H9 (cell line): ENCODE data around the gene MB21D2. TPM values are rescaled to one million over a fixed set of nuclear protein-coding genes. Genes with fewer than 3 reads are reported as not detected.

Experiments
- DNase-seq: peaks from one replicate; pipeline ENCODE4 v3.0.0-alpha.2; 2017
- H2AFZ ChIP-seq: one replicate; pipeline ENCODE4 v1.6.1; 2013; ENCODE audit warnings: mild to moderate bottlenecking, low read length, control low read depth, moderate library complexity
- H2AK5ac ChIP-seq: 2 replicates; pipeline ENCODE4 v1.6.1; 2013; ENCODE audit warnings: low read length, control low read depth, mixed read lengths; ENCODE audit not compliant: insufficient read length
- H2BK120ac ChIP-seq: one replicate; pipeline ENCODE4 v1.6.1; 2013; ENCODE audit warnings: low read depth, mild to moderate bottlenecking, low read length, control low read depth, inconsistent platforms; ENCODE audit not compliant: poor library complexity, severe bottlenecking
- H2BK12ac ChIP-seq: 2 replicates; pipeline ENCODE4 v1.6.1; 2013; ENCODE audit warnings: low read length, control low read depth, mixed read lengths, low read depth; ENCODE audit not compliant: insufficient read length
- H2BK15ac ChIP-seq: 2 replicates; pipeline ENCODE4 v1.6.1; 2013; ENCODE audit warnings: low read depth, low read length, control low read depth
- H2BK20ac ChIP-seq: one replicate; pipeline ENCODE4 v1.6.1; 2013; ENCODE audit warnings: low read depth, mild to moderate bottlenecking, low read length, control low read depth, inconsistent platforms; ENCODE audit not compliant: poor library complexity, severe bottlenecking
- H2BK5ac ChIP-seq: 2 replicates; pipeline ENCODE4 v1.6.1; 2013; ENCODE audit warnings: low read length, control low read depth, mixed read lengths; ENCODE audit not compliant: insufficient read length
- H3K14ac ChIP-seq: 2 replicates; pipeline ENCODE4 v1.6.1; 2013; ENCODE audit warnings: low read length, control low read depth; ENCODE audit not compliant: insufficient read depth
- H3K18ac ChIP-seq: 2 replicates; pipeline ENCODE4 v1.6.1; 2013; ENCODE audit warnings: low read depth, mild to moderate bottlenecking, mixed read lengths, low read length, control low read depth; ENCODE audit not compliant: insufficient read length
- H3K23ac ChIP-seq: 2 replicates; pipeline ENCODE4 v1.6.1; 2013; ENCODE audit warnings: low read length, control low read depth, mixed read lengths, low read depth; ENCODE audit not compliant: insufficient read length
- H3K23me2 ChIP-seq: 2 replicates; pipeline ENCODE4 v1.6.1; 2013; ENCODE audit warnings: low read depth, mild to moderate bottlenecking, mixed read lengths, low read length, control low read depth; ENCODE audit not compliant: insufficient read length, poor library complexity, severe bottlenecking
- H3K27ac ChIP-seq: 2 replicates; pipeline ENCODE4 v1.5.1; 2013; ENCODE audit warnings: low read length, control low read depth, mixed read lengths, low read depth; ENCODE audit not compliant: insufficient read length
- H3K27me3 ChIP-seq: 2 replicates; pipeline ENCODE4 v1.6.1; 2013; ENCODE audit warnings: low read length, control low read depth, inconsistent platforms; ENCODE audit not compliant: insufficient read depth
- H3K4ac ChIP-seq: 2 replicates; pipeline ENCODE4 v1.6.1; 2013; ENCODE audit warnings: low read depth, mild to moderate bottlenecking, control low read depth, inconsistent platforms, low read length, moderate library complexity
- H3K4me1 ChIP-seq: 2 replicates; pipeline ENCODE4 v1.6.1; 2013; ENCODE audit warnings: low read length, control low read depth, inconsistent platforms; ENCODE audit not compliant: insufficient read depth
- H3K4me2 ChIP-seq: 2 replicates; pipeline ENCODE4 v1.6.1; 2013; ENCODE audit warnings: low read length, control low read depth, mixed read lengths; ENCODE audit not compliant: insufficient read length, insufficient read depth
- H3K56ac ChIP-seq: 2 replicates; pipeline ENCODE4 v1.6.1; 2013; ENCODE audit warnings: low read depth, mild to moderate bottlenecking, mixed read lengths, low read length, control low read depth; ENCODE audit not compliant: insufficient read length
- H3K79me1 ChIP-seq: 2 replicates; pipeline ENCODE4 v1.6.1; 2013; ENCODE audit warnings: low read depth, mild to moderate bottlenecking, moderate library complexity, low read length, control low read depth, inconsistent platforms; ENCODE audit not compliant: insufficient read depth, poor library complexity, severe bottlenecking
- H3K79me2 ChIP-seq: 2 replicates; pipeline ENCODE4 v1.6.1; 2013; ENCODE audit warnings: low read length, control low read depth, inconsistent platforms; ENCODE audit not compliant: insufficient read depth
- H3K9ac ChIP-seq: 2 replicates; pipeline ENCODE4 v1.6.1; 2013; ENCODE audit warnings: low read length, control low read depth, mixed read lengths; ENCODE audit not compliant: insufficient read length; ENCODE audit errors: extremely low read depth
- H3K9me3 ChIP-seq: one replicate; pipeline ENCODE4 v1.6.1; 2013; ENCODE audit warnings: low read depth, low read length, inconsistent platforms; ENCODE audit not compliant: control insufficient read depth
- H3T11ph ChIP-seq: one replicate; pipeline ENCODE4 v1.6.1; 2013; ENCODE audit warnings: mild to moderate bottlenecking, low read length, control low read depth, inconsistent platforms
- H4K20me1 ChIP-seq: one replicate; pipeline ENCODE4 v1.6.1; 2013; ENCODE audit not compliant: control insufficient read depth, insufficient read length, insufficient read depth
- H4K5ac ChIP-seq: 2 replicates; pipeline ENCODE4 v1.6.1; 2013; ENCODE audit warnings: low read depth, mild to moderate bottlenecking, mixed read lengths, low read length, control low read depth; ENCODE audit not compliant: insufficient read length
- H4K8ac ChIP-seq: replicated peaks from 2 replicates; pipeline ENCODE4 v1.6.1; 2013; ENCODE audit warnings: low read length, control low read depth, mixed read lengths, low read depth; ENCODE audit not compliant: insufficient read length
- H4K91ac ChIP-seq: 2 replicates; pipeline ENCODE4 v1.6.1; 2013; ENCODE audit warnings: low read depth, mild to moderate bottlenecking, moderate library complexity, mixed read lengths, low read length, control low read depth; ENCODE audit not compliant: insufficient read length
- H3K27ac Mint-ChIP-seq, 3 experiments: 2 replicates in 2 of 3; 3 replicates in 1 of 3; pipeline ENCODE4 v1.8.0; 2020 to 2021; ENCODE audit warnings: mixed read lengths in 3 of 3, mild to moderate bottlenecking in 1 of 3, moderate library complexity in 1 of 3
- H3K27me3 Mint-ChIP-seq: 2 replicates; pipeline ENCODE4 v1.8.0; 2021; ENCODE audit warnings: low read depth, mild to moderate bottlenecking, moderate library complexity, mixed read lengths
- H3K36me3 Mint-ChIP-seq, 3 experiments: 2 replicates in 2 of 3; 3 replicates in 1 of 3; pipeline ENCODE4 v1.8.0; 2020 to 2021; ENCODE audit warnings: low read depth in 3 of 3, mixed read lengths in 3 of 3; ENCODE audit not compliant: insufficient read depth in 1 of 3
- H3K4me1 Mint-ChIP-seq, 2 experiments: 2 replicates each; pipeline ENCODE4 v1.8.0; 2020; ENCODE audit warnings: mixed read lengths in 2 of 2
- H3K4me3 Mint-ChIP-seq, 2 experiments: 2 replicates in 1 of 2; 3 replicates in 1 of 2; pipeline ENCODE4 v1.8.0; 2020 to 2021; ENCODE audit warnings: mild to moderate bottlenecking in 2 of 2, mixed read lengths in 2 of 2, moderate library complexity in 1 of 2
- H3K9me3 Mint-ChIP-seq, 2 experiments: 2 replicates in 1 of 2; 3 replicates in 1 of 2; pipeline ENCODE4 v1.8.0; 2020; ENCODE audit warnings: mild to moderate bottlenecking in 2 of 2, mixed read lengths in 2 of 2, moderate library complexity in 1 of 2
- CTCF ChIP-seq: fragments of 200-600 bp; sonication (generic); conservative IDR thresholded peaks from 3 replicates; pipeline ENCODE4 v1.8.0; 2021; ENCODE audit warnings: antibody characterized with exemption, mild to moderate bottlenecking
- WGBS: extraction: QIAGEN DNeasy Blood & Tissue Kit; methylation state at CpG from one replicate; pipeline ENCODE4 v1.1.7; 2013; ENCODE audit warnings: missing lambda C conversion rate, low lambda C conversion rate, mixed read lengths; ENCODE audit not compliant: insufficient read length; ENCODE audit errors: extremely low coverage; 5-methylcytosine and 5-hydroxymethylcytosine counted together
- total RNA-seq: library from RNA; stranded (reverse); gene quantifications from 2 replicates; pipeline ENCODE4 v1.2.1, GENCODE V29; 2021

MB21D2 gene
- total RNA-seq, 1 experiment from 2014 or later = 19.1 TPM

GRCh38 chr3:192801985-192802384 is 115.7 kb downstream of the MB21D2 start:
- Histone ChIP-seq H3K27me3 (no peaks in the 10 kb centered on the region), H3K9ac (no peak overlapping the region), H4K91ac (no peak overlapping the region), H2AK5ac (no peak overlapping the region), H2BK120ac (no peak overlapping the region), H3K9me3 (no peaks in the 10 kb centered on the region), H4K5ac (no peak overlapping the region), H2BK12ac (no peak overlapping the region), H2BK20ac (no peak overlapping the region), H3T11ph (no peak overlapping the region), H3K4me2 (no peak overlapping the region), H3K79me2 (peaks cover 6% of the 10 kb centered on the region; the same call in 1 of the 2 replicates), H3K23me2 (no peaks in the 10 kb centered on the region), H3K27ac (no peak overlapping the region), H3K14ac (no peak overlapping the region), H3K18ac (no peak overlapping the region), H4K20me1 (no peaks in the 10 kb centered on the region), H2AFZ (no peak overlapping the region), H3K79me1 (no peaks in the 10 kb centered on the region), H3K23ac (no peak overlapping the region), H3K56ac (no peak overlapping the region), H4K8ac (no peak overlapping the region), H3K4me1 (no peaks in the 10 kb centered on the region), H2BK15ac (no peak overlapping the region), H3K4ac (no peak overlapping the region), H2BK5ac (no peak overlapping the region)
- Mint-ChIP-seq H3K36me3 (peaks cover 4 to 20% (median 12%) of the 10 kb centered on the region in 3 experiments; a peak in 6 of 7 replicates), H3K27me3 (no peaks in the 10 kb centered on the region), H3K4me3 (no peak overlapping the region), H3K27ac (no peak overlapping the region), H3K9me3 (no peaks in the 10 kb centered on the region), H3K4me1 (peaks cover 4 to 5% of the 10 kb centered on the region in 2 experiments; a peak in 2 of 4 replicates)
- TF ChIP-seq CTCF = no peak
- WGBS = no CpG with 5 or more reads among the region's 5 CpGs
- no peak for DNase-seq
